ENCODE measurements around the gene BMAL1. TPM values are rescaled to one million over a fixed set of nuclear protein-coding genes. Genes with fewer than 3 reads are reported as not detected.

The BMAL1 gene
- total RNA-seq, 1 donor from 2014 or later: 22.4 TPM

Other genes with a start within 250 kb of the BMAL1 start
- gene BTBD10, start 185.4 kb downstream of the BMAL1 start, total RNA-seq: 20.3 and 21.8 TPM in 2 replicates
- gene PTH, start 218.2 kb downstream of the BMAL1 start, total RNA-seq: not detected in 2 replicates

Data from activated CD4-positive, alpha-beta T cell treated with anti-CD3 and anti-CD28 coated beads, Interleukin-2, amount 10 ng/mL, durations not matched to agents 24 days and 14 days (primary cell).